Activated T-cell treated with anti-CD3 and anti-CD28 coated beads for 48 hours (primary cell): Measurements from ENCODE around the gene CTNNA1.

Experiments
- DNase-seq: peaks from one replicate; pipeline ENCODE4 v3.0.0-alpha.2; 2020; ENCODE audit warnings: low read depth

Gene CTNNA1

DNA sequence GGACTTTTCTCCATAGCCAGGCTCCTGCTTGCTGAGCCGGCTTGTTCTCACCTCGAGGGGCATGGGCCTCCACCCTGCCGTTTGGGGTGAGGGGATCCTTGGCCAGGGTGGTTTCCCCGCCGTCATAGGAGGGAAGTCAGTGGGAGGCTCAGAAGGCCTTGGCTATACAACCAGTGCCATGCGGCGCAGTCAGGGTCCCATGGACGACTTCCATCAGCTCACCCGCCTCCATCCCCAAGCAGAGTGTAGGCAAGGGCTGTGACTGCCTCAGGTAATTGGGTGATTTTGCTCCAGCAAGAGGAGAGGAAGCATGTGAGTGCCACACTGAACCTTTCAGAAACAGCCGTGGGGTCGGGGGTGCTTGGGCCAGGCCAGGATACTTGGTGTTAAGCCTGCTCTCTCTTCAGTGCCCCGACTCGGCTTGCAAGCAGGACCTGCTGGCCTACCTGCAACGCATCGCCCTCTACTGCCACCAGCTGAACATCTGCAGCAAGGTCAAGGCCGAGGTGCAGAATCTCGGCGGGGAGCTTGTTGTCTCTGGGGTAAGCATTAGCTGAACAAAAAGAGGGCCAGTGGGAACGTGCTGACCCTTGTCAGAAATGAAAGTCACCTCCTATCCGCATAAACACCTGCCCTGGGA, 179.1 kb downstream of the CTNNA1 start:
- no peak for DNase-seq

DNA sequence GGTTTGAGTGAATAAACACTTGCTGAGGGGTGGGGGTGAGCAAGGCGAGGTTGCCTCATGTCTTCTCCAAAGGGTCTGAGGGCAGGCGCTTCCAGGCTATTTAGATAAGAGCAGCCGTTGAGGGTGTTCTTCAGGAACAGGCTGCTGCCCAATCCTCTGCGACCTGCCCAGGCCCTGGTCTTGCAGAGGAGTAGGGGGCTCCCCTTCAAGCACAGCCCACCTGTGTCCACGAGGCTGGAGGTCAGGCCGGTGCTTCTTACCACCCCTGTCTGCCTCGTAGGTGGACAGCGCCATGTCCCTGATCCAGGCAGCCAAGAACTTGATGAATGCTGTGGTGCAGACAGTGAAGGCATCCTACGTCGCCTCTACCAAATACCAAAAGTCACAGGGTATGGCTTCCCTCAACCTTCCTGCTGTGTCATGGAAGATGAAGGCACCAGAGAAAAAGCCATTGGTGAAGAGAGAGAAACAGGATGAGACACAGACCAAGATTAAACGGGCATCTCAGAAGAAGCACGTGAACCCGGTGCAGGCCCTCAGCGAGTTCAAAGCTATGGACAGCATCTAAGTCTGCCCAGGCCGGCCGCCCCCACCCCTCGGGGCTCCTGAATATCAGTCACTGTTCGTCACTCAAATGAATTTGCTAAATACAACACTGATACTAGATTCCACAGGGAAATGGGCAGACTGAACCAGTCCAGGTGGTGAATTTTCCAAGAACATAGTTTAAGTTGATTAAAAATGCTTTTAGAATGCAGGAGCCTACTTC, 180.5 kb downstream of the CTNNA1 start:
- DNase-seq = no peak

DNA sequence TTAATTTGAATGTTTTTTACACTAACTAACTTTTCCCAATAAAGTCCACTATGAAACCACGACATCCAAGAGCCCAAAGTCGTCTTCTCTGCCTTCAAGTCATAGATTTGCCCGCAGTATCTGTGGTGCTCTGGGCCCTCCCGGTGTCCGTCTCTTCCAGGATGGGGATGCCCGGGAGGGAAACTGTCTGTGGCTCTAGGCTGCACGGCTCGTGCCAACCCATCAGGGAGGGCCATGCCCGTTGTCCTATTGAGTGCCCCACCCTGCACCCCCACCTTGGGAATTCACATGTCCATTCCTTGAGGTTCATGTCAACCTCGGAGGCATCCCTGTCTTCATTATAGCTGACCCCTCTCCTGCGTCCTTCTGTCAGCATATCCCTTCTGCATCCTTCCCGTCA, 181.7 kb downstream of the CTNNA1 start:
- DNase-seq = no peak

DNA sequence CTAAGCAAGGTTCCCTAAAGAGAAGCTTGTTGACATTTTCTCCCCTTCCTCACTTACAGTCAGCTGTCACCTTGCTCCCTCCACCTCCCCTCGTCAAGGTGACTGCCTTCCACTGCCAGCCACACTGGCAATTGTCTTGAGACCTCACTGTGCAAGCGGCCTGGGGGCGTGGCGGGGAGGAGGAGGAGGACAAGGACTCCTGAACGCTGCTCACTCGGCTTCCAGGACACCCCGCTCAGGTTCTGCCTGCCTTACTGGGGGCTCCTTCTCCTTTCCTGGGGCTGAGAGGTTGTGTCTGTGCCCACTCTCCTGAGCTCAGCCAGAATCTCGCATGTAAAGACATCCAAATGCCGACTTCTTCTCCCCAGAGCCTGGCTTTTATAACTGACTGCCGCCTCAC, 182.2 kb downstream of the CTNNA1 start:
- no peak for DNase-seq

DNA sequence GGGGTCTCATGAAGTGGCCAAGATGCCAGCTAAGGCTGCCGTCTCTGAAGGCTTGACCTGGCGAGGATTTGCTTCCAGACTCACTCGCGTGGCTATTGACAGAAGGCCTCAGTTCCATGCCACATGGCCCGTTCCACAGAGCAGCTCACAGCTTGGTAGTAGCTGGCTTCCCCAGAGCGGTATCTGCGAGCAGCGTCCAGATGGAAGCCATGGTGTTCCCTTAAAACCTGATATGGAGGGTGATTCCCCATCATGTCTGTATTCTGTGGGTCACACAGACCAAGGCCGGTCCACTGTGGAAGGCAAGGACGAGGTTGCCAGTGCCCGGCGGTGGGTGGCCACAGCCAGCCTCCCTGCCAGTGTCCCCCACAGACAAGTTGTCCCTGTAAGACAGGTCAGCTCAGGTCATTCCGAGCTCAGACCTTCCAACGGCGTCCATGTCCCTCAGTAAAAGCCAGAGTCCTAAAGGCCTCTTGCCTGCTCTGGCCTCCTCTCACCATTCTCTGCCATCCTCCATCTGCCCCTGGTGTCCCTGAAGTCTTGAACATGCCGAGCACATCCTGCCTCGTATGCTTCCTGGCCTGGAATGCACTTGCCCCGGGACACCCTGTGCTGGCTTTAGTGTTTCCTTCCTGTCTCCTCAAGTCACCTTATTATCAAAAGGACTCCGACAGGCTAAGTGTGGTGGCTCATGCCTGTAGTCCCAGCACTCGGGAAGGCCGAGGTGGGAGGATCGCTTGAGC, 183.2 kb downstream of the CTNNA1 start:
- no peak for DNase-seq

DNA sequence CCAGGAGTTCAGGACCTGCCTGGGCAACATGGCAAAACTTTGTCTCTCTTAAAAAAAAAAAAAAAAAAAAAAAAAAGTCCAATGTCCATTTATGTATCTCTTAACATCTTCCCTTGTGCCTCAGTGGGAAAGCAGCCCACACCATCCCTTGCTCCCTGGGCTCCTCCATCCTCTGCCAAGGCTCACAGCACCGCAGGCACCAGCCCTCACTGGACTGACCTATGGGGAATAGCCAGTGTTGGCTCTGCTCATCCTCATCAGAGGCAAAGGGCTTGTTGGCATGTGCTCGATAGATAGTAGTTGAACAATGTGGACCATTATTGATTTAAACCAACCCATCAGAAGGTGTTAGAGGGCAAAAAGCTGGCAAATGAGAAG, 183.7 kb downstream of the CTNNA1 start:
- DNase-seq = no peak

DNA sequence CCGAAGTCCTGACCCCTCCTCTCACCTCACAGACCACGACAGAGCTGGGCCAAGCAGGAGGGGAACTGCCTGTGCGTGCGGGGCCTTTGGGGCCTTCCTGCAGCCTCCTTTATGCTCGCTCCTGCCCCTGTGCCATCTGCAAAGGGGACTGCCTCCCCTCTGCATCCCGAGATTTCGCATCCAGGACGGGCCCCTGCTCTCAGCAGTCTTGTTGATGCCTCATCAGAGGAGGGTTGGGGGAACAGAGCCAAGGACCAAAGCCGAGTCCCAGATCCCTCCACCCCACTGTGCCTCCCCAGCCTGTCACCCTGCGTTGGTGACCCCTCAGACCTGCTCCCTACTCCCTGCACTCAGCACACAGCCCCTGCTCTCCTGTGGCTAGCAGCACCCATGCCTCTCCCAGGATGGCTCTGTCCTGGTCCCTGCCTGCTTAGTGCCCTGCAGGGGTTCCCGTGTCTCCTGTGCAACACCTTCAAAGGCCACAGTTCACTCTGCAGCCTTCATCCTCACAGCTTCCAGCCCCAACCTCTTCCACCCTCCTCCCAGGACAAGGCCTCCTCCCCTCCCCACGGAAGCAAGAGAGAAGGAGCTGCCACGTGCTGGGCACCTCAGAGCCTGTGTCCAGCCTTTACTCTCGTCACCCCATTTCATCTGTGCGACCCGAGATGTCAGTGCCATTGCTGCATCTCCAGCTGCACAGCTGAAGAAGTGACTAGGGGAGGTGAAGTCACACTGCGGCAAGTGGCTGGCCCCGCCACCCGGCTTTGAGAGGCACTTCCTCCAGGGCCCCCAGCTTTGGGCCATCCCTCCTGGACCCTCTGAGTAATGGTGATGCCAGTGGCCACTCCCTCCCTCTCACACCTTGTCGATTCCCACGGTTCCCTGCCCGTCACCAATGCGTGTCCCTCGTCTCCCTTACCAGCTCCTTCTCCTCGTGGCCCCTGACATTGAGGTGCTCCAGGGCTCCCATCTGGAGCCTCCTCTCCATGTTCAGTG, 184.5 kb downstream of the CTNNA1 start:
- no peak for DNase-seq

DNA sequence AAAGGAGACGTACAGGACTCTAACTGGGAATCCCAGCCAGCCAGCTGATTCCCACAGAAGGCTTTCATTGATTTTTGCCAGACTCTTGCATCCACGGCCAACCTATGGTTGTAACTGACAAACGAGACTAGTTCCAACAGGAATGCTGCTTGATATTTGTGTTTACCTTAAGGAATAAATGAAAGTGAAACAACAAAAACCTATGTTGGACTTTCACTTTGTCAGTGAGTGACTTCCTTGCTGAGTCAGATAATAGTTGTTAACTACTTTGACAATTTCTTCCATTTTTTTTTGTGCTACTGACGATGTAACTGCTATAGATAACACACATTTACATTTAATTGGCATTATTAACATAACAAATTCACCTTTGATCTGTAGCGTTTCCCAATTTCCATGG, 185.3 kb downstream of the CTNNA1 start:
- DNase-seq = no peak

DNA sequence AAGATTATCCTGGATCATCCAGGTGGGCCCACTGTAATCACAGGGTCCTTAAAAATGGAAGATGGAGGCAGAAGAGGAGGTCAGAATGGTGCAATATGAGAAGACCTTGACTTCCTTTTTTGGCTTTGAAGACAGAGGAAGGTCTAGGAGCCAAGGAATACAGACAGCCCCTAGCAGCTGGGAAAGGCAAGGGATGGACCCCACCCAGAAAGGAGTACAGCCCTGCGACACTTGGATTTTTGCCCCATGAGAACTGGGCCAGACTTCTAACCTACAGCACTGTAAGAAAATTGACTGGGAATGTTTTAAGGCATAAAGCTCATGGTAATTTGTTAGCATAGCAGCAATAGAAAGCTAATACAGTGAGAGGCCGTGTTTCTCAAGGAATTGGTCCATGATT, 188.8 kb downstream of the CTNNA1 start:
- DNase-seq = no peak

DNA sequence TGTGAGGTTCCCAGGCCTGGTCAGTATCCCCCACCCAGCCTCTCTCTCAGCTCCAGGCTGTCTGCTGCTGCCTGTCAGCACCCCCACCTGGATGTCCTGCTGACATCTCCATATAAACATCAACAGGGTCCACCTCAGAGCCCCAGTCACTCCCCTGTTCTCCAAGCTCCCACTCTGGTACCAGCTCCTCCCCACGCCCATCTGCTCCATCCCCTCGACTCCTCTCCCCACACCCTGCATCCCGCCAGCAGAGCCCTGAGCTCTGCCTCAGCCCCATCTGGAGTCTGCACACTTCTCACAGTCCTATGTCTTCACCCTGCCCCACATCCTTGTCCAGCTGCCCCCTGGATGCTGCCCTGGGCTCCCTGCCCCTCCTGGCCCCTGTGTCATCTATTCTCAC, 189.6 kb downstream of the CTNNA1 start:
- no peak for DNase-seq

DNA sequence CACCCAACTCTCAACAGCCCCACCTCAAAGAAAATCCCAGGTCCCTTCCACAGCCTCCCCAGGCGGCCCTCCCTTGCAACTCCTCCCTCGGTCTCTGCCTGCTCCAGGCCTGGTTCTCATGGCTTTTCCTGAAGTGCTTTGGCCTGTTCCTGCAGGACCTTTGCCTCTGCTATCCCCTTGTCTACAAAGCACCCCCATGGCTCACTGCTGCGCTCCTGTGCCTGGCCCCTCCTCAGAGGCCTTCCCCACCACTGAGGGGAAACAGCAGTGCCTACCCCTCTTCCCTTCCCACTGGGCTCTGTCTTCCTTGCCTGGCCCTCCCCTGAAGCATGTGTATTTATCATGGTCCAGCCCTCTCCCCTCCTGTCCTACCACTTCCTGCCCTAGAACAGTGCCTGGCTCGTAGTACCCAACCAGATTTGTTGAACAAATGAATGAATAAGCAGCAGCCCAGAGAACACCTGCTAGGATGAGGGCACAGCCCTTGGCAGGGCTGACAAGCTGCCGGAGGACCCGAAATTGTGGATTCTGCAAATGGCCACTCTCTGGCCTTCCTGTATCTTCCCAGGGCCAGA, 190.5 kb downstream of the CTNNA1 start:
- DNase-seq = no peak

DNA sequence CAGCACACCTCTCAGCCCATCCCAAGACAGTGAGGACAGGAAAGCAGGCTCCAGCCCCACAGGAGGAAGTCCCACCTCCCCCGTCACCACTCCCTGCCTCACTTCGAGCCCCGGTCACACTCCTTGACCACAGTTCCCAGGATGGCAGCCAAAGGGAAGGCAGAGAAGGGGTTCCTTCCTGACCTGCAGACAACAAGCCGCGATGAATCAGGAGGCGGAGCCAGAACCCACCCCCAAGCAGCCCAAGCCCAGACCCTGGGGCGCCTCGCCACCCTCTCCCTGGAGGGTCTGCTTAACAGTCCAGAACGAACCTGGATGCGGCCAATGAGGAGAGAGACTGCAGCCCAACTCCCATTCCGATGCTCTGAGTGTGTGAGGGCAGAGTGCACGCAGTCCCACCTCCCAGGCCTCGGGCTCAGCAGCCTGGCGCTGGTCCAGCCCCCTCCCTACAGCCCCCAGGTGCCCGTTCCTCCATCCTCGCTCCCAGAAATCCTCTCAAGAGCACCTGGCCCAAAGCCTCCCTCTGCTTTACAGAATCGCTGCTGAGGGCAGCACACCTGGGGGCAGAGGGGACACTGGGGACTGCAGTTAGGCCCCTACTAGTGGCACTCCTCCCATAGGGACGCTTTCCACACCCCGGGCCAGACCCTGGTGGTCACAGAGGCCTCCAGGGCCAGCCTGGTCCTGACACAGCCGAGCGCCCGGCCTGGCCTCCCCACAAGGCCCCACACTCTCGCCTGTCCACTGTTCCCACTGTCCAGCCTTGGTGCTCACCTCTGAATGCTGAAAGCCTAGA, 191.5 kb downstream of the CTNNA1 start:
- DNase-seq = no peak

DNA sequence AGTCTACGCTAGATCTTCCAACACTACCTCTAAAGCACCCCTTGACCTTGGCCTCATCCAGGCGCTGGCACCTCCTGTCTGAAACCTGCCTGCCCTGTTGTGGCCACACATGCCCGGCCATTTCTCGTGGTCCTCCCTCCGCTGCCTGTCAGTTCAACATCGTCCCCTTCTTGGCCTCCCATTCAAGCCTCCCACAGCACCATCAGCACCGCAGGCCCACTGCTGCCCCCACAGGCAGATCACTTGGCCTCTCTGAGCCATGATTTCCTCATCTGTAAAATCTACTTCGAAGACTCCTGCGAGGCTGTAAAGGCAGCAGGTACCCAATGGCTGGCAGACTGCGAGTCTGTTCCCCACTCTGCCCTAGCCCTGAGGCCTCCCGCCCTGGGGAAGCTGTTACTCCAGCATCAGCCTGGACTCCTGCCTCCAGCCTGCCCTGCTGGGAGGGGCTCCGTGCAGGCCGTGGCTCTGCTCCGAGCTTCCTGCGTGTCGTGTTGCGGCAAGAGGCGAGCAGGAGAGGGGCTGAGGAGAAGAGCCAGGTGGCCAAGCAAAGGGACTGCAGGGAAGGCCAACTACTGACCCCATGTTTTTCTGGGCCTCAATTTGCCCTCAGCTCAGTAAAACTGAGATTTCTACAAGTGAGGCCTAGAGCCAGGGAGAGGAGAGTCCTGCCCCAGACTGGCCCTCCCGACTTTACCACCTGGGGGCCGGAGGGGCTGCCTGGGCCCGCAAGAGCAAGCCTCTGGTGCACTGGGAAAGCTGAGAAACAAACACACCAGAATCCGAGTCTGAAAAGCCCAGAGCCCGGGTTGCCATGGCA, 192.4 kb downstream of the CTNNA1 start:
- no peak for DNase-seq

DNA sequence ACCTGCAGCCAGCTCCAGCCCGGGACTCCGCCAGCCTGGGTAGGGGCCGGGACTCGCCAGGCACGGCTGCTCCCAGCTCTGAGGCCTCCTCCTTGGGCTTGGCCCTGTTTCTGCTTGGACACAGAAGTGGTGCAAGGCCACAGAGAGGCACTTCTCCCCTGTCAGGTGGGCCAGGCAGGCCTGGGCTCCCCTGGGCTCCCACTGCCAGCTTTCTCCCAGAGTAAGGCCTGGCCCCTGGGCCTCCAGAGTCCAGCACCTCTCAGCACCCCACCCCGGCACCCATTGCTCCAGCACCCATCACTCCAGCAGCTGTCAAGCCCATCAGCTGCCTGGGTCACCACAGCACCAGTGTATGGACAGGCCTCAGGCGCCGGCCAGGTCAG, 193.0 kb downstream of the CTNNA1 start:
- DNase-seq = no peak

DNA sequence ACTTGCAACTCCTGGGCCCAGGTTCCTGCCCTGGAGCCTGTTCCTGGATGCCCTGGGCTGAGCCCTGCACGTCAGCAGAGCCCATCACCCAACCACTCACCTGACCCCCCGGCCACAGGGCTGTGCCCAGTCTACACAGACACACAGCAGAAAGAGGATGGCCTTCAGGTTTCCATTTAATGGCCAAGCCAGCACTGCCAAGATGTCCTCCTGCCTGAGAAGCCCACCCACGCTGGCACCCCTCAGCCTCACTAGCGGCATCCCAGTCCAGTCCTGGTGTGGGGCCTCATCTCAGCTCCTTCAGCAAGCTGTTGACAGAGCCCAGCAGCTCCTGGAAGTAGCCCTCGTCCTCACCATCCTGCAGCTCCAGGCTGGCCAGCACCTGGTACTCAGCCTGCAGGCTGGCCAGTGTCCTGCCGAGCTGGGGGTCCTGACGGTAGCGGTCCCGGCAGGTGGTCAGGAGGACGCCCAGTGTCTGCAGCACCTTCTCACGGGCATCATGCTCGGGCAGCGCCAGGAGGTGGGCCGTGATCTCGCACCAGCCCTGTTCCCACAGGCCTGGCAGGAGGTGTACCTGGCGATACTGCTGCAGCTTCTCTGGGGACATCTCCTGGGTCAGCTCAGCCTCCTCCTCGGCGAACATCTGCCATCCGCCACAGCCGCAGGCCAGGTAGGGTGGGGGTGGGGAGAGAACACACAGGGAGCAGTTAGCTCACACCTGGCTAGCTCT, 193.8 kb downstream of the CTNNA1 start:
- DNase-seq = no peak

DNA sequence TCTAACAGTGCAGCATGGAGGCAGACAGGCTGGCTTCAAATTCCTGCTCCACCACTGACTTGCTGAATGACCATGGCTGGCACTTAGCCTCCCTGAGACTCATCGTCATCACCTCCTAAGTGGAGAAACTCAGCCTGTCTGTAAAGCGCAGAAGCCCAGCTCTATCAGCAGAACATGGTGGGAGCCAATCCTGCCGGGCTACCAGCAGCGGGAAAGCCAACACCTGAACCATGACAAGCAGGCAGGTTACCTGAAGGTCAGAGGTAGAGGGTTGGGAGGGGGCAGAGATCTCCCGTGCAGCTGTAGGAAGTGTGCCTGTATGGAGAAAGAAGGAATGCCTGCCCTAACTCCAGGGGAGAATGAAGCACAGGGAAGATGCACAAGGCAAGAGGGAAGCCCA, 194.6 kb downstream of the CTNNA1 start:
- no peak for DNase-seq

DNA sequence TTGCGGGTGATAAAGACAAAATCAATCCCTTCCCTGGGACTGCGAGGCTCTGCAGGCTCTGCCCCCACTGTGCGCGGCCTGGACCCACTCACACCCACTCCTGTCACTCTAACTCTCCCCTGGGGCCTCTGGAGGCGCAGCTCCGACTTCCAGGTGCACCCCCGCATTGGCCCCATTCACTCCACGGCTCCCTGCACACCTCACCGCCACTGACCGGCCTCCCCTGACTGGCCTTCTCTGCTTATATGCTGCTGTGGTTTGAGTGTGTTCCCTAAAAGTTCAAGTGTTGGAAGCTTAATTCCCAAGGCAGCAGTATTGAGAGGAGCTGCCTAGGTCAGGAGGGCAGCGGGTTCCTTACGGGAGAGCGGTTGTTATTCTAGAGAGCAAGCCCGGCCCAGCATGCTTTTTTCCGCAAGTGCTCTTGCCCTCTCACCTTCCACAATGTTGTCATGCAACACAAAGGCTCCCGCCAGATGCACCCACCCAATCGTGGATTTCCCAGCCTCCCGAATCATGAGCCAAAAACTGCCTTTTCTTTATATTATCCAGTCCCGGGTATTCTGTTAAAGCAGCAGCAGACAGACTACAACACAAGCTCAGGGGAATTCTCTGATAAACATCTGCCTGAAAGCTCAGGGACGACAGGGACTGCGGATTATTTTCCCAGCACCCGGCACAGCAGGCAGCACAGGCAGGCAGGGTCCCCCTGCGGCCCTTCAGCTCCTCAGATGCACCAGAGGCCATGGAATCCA, 195.4 kb downstream of the CTNNA1 start:
- DNase-seq = no peak

DNA sequence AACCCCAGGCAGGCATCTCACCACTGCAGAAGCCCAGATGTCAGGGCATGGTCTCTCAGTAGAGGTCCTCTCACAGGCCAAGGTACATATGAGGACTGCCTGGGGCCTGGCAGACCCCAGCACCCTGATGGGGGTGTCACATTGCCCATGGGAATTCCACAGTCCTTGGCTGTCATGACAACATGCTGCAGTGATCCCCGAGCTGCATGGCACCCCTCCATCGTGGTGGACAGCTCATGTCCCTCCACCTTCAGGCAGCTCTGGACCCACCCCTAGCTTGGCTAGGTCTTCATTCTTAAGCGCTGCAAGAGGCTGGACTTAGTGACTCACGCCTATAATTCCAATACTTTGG, 196.0 kb downstream of the CTNNA1 start:
- no peak for DNase-seq

DNA sequence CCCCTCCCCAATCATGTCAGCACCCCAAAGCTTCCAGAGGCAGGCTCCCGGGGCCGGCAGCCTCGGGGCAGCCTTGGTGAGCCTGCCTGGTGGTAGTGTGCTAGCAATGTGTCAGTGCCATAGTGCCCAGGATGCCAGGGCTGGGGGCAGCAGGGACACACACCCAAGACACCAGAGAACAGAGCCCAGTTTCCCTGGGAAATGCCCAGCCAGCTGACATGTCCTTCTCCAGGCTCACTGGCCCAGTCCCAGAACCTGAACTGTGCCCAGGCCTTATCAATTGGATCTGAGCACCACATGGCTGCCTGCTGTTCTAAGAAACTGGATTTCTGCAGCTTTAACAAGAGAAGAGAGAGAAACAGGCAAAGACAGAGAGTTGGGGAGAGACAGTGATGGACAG, 196.8 kb downstream of the CTNNA1 start:
- DNase-seq = no peak
